A673 (cell line): Measurements from ENCODE around the gene ZNF672.

ENCODE experiments used
- CTCF ChIP-seq: fragments of 300-800, 200-600 bp; sonication (generic); conservative IDR thresholded peaks from 2 replicates; pipeline ENCODE4 v1.5.1; 2017; ENCODE audit warnings: low read depth, mild to moderate bottlenecking, antibody characterized with exemption, low read length, moderate library complexity, mixed read lengths
- EZH2 ChIP-seq: fragments of 200-600 bp; sonication (generic); IDR thresholded peaks from 2 replicates; pipeline ENCODE4 v1.6.1; 2017; ENCODE audit warnings: borderline replicate concordance, low read depth, mild to moderate bottlenecking, mixed read lengths, antibody characterized with exemption, low read length; ENCODE audit not compliant: poor library complexity, severe bottlenecking

- TF ChIP-seq CTCF, result no peak
- no peak for TF ChIP-seq EZH2
These were observed 11.6 kb downstream of the ZNF672 start for GRCh38 chr1:248849637-248850036.
